ENCODE measurements around the gene PARP12.

Gene PARP12

GRCh38 chr7:140058517-140058916, 4.2 kb downstream of the PARP12 start:
- TF ChIP-seq, protein P1, sequence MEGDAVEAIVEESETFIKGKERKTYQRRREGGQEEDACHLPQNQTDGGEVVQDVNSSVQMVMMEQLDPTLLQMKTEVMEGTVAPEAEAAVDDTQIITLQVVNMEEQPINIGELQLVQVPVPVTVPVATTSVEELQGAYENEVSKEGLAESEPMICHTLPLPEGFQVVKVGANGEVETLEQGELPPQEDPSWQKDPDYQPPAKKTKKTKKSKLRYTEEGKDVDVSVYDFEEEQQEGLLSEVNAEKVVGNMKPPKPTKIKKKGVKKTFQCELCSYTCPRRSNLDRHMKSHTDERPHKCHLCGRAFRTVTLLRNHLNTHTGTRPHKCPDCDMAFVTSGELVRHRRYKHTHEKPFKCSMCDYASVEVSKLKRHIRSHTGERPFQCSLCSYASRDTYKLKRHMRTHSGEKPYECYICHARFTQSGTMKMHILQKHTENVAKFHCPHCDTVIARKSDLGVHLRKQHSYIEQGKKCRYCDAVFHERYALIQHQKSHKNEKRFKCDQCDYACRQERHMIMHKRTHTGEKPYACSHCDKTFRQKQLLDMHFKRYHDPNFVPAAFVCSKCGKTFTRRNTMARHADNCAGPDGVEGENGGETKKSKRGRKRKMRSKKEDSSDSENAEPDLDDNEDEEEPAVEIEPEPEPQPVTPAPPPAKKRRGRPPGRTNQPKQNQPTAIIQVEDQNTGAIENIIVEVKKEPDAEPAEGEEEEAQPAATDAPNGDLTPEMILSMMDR (IDR thresholded peaks at IDR 0.05) = no peak

DNA sequence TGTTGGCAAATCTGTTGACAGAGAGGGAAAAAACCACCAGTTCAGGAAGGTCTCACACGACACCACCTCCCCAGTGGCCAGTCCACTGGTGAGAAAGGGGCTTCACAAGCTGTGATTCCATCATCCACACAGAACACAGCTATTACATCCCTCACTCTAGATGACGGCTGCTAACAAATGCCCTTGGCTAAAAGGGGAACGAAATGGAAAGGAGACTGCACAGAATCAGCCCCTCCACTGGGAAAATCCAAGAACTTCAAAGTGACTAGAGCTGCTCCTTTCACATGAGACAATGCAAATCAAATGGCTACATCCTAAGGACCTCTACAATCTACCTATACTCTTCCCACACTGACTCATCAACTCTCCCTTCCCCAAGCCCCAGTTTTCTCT, 5.6 kb downstream of the PARP12 start:
- TF ChIP-seq, protein P1 (IDR thresholded peaks at IDR 0.05) = no peak

DNA sequence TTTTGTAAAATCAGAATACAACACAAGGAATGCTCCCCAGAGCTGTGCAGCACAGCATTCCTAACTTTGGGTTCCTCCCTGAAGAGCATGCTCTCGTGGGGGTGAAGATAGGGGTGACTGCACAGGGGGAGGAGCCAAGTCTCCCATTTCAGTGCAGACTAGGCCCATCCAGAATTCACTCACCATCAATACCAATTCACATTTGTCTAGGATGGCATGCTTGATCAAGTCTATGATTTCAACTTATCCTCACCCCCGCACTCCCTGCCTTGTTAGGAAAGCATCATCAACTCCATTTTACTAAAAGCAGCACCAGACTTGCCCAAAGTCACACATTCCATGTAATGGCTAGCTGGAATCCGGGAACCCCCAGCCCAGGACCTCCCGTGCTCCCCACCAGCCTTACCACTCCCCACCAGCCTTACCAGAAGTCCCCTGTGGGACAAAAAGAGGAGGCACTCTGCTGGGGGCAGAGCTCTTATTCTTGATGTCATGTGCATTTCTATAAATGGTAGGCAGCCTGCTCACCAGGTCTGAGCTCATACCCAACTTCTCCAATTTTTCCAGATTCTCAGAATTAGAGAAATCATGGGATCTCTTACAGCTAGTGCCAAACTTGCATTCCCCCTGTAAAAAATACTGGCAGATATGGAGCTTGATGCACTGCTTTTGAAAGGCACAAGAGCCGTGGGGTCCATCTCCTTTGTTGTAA, 6.2 kb downstream of the PARP12 start:
- TF ChIP-seq, protein P1 (IDR thresholded peaks at IDR 0.05) = no peak

DNA sequence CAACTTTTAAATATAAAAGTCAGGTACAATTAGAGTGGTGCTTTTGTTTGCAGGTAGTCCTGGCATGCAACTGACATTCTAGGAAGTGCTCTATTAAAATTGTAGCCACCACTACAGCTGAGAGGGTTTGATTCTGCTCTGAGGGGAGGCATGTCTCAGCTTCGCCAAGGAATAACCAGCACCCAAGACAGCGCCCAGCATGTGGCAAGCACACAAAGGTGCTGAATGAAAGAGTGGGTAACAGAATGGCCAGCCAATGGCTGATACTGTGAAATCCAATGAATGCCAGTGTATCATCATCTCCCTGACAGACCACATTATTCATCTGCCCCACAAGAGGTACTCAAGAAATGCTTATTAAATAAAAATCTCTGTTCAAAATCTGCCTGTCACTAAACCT, 6.9 kb downstream of the PARP12 start:
- TF ChIP-seq, protein P1 (IDR thresholded peaks at IDR 0.05) = no peak

DNA sequence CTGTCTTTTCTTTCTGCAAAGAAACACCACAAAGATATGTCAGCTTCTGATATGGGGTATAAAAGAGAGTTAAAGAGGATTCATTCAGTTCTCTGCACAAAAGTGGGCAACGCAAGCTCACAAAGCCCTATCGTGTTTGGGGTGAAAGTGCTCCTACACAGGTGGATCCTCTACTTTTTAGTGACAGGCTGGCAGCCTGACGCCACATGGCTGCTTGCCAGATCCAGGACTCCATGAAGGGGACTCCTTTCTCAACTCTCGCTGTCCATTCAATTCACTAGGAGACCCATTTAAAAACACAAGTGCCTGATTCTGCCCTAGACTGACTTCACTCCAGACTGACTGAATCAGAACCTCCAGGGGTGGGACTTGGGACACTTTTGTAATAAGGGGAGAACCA, 8.0 kb downstream of the PARP12 start:
- TF ChIP-seq, protein P1 (IDR thresholded peaks at IDR 0.05) = no peak

DNA sequence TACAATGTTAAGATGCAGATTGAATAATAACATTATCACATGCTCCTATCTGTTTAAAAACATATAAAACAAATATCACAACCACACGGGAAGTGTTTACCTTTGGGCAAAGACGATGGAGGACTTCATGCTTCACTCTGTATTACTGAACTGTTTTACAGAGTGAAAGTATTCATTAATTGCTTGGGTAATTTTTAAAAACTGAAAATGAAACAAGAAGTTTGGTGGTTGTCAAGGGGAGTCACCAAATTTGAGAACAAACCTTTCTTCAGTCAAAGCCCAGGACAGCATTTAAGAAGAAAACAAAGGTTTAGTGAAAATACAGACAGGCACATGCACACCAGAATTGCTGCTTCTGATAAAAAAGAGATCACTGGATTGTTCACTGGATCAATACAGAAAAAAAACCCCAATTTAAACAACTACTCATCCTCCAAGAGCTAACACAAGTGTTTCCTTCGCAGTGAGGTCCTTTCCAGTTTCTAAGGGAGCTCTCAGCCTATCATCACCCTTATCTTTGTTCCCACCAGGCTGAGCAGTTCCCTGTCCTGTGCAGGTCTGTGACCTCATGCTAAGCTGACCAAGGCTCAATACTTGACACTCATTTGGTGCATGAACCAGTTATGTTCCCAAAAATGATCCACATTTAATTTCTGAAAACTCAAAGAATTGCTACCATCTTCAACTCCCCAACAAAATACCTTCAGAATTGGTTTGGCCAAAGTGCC, 8.8 kb downstream of the PARP12 start:
- TF ChIP-seq, protein P1 (IDR thresholded peaks at IDR 0.05) = no peak

DNA sequence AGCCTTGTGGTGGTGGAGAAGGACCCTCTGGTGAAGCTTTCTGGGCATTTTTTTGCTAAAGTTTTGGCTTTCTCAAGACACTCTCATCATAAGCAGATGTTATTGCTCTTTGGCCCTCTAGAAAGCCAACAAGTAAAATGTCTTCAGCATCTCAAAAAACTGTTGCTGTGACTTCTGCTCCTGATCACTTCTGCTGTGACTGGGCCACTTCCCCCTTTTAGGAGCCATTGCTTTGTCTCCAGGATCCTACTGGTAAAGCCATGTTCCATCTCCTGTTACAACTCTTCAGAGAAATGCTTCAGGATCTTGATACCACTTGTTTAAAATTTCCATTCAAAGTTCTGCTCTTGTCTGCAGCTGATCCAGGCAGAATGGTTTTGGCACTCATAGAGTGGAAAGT, 10.9 kb downstream of the PARP12 start:
- TF ChIP-seq, protein P1 (IDR thresholded peaks at IDR 0.05) = no peak

Data from LNCAP (cell line).